ENCODE data around the gene OXER1.

OXER1 gene

DNA sequence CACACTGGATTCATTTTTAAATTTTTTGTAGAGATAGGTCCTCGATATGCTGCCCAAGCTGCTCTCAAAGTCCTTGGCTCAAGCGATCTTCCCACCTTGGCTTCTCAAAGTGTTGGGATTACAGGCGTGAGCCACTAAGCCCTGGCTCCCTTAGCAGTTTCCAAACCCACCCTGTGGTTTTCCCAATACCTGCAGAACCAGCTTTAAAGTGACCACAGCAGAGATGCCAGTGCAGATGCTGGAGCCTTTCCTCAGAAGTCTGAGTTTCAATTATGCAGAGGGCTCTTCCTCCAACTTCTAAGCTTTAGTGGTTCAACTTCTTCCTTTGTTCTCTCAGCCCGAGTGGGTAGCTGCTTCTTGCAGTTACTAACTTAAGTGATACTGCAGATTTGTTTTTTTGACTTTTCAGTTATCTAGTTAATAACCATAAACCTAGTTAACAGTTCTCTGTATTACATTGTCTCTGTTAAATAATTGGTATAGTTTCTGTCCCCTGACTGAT, 36.6 kb upstream of the OXER1 start:
- H3K4me1 ChIP-seq (ENCODE audit: insufficient read depth, low read length) = peaks cover 5% of the 10 kb centered on the region; the same call in 1 of the 2 replicates
- no peaks in the 10 kb centered on the region for H3K9me3 ChIP-seq (ENCODE audit: control insufficient read depth, insufficient read depth, low read length)
- H3K9ac ChIP-seq (ENCODE audit: low read depth, low read length) = no peak overlapping the region
- H3K36me3 ChIP-seq (ENCODE audit: insufficient read depth, low read length) = no peaks in the 10 kb centered on the region

- Histone ChIP-seq H3K36me3 (ENCODE audit: insufficient read depth, low read length) (no peaks in the 10 kb centered on the region), H3K4me1 (ENCODE audit: insufficient read depth, low read length) (peaks cover 5% of the 10 kb centered on the region; the same call in 1 of the 2 replicates), H3K9ac (ENCODE audit: low read depth, low read length) (no peak overlapping the region), H3K9me3 (ENCODE audit: control insufficient read depth, insufficient read depth, low read length) (no peaks in the 10 kb centered on the region)
Observed at GRCh38 chr2:42799881-42800280, 35.9 kb upstream of the OXER1 start.

- H3K36me3 ChIP-seq (ENCODE audit: insufficient read depth, low read length) = no peaks in the 10 kb centered on the region
- peaks cover 17% of the 10 kb centered on the region for H3K4me1 ChIP-seq (ENCODE audit: insufficient read depth, low read length)
- no peaks in the 10 kb centered on the region for H3K9me3 ChIP-seq (ENCODE audit: control insufficient read depth, insufficient read depth, low read length)
- no peak overlapping the region for H3K9ac ChIP-seq (ENCODE audit: low read depth, low read length)
Observed at GRCh38 chr2:42797281-42797680, 33.3 kb upstream of the OXER1 start.

GRCh38 chr2:42796427-42797248, 32.7 kb upstream of the OXER1 start:
- Histone ChIP-seq H3K36me3 (ENCODE audit: insufficient read depth, low read length) (no peaks in the 10 kb centered on the region), H3K9ac (ENCODE audit: low read depth, low read length) (no peak overlapping the region), H3K9me3 (ENCODE audit: control insufficient read depth, insufficient read depth, low read length) (no peaks in the 10 kb centered on the region), H3K4me1 (ENCODE audit: insufficient read depth, low read length) (peaks cover 17% of the 10 kb centered on the region)

- Histone ChIP-seq H3K9me3 (ENCODE audit: control insufficient read depth, insufficient read depth, low read length) (no peaks in the 10 kb centered on the region), H3K4me1 (ENCODE audit: insufficient read depth, low read length) (peaks cover 17% of the 10 kb centered on the region), H3K9ac (ENCODE audit: low read depth, low read length) (no peak overlapping the region), H3K36me3 (ENCODE audit: insufficient read depth, low read length) (no peaks in the 10 kb centered on the region)
Observed at GRCh38 chr2:42795841-42796301, 31.9 kb upstream of the OXER1 start.

DNA sequence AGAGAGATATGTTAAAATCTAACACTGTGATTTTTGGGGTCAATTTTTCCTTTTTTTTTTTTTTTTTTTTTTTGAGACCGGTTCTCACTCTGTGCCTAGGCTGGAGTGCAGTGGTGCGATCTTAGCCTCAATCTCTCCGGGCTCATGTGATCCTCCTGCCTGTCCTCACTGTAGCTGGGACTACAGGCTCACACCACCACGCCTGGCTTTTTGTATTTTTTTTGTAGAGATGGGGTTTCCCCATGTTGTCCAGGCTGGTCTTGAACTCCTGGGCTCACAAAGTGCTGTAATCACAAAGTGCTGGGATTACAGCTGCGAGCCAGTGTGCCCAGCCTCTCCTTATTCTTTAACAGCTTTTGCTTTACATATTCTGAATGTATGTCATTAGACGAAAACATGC, 31.3 kb upstream of the OXER1 start:
- Histone ChIP-seq H3K36me3 (ENCODE audit: insufficient read depth, low read length) (no peaks in the 10 kb centered on the region), H3K9me3 (ENCODE audit: control insufficient read depth, insufficient read depth, low read length) (no peaks in the 10 kb centered on the region), H3K4me1 (ENCODE audit: insufficient read depth, low read length) (peaks cover 17% of the 10 kb centered on the region), H3K9ac (ENCODE audit: low read depth, low read length) (no peak overlapping the region)

DNA sequence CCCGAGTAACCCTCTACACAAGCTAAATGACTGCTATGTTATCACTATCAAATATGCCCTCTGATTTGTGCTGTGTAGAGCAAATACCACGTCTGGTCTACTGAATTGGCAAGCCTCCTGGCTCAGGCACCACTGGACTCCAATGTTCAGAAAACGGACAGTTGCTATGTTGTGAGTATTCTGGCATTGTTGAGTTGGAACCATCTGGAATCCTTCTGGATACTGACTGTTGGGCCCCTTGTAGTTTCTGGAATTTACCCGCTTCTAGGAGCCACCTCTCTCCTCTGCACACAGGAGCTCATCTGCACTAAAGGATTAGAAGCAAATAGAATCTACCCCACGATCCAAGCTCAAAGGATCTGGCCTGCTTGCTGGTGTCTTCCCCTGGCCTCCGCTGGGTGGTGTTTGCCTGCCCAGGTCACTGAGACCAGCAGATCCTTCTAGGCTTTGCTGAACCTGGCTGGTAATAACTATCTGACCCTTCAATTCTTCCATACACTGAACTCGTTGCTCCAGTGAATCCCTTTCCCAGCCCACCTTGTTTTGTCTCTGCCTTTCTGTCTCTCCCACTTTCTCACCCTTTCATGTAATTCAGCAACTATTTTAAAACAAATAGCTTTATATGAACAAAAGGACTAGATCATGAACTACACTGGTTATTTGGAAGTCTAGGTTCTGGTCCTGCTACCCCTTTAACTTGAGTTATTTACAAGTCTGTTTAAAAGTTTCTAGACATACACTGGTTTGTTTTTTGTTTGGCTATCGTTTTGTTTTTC, 30.5 kb upstream of the OXER1 start:
- Histone ChIP-seq H3K36me3 (ENCODE audit: insufficient read depth, low read length) (no peaks in the 10 kb centered on the region), H3K9me3 (ENCODE audit: control insufficient read depth, insufficient read depth, low read length) (no peaks in the 10 kb centered on the region), H3K9ac (ENCODE audit: low read depth, low read length) (no peak overlapping the region; the same call in 1 of the 2 replicates), H3K4me1 (ENCODE audit: insufficient read depth, low read length) (peaks cover 17% of the 10 kb centered on the region)

DNA sequence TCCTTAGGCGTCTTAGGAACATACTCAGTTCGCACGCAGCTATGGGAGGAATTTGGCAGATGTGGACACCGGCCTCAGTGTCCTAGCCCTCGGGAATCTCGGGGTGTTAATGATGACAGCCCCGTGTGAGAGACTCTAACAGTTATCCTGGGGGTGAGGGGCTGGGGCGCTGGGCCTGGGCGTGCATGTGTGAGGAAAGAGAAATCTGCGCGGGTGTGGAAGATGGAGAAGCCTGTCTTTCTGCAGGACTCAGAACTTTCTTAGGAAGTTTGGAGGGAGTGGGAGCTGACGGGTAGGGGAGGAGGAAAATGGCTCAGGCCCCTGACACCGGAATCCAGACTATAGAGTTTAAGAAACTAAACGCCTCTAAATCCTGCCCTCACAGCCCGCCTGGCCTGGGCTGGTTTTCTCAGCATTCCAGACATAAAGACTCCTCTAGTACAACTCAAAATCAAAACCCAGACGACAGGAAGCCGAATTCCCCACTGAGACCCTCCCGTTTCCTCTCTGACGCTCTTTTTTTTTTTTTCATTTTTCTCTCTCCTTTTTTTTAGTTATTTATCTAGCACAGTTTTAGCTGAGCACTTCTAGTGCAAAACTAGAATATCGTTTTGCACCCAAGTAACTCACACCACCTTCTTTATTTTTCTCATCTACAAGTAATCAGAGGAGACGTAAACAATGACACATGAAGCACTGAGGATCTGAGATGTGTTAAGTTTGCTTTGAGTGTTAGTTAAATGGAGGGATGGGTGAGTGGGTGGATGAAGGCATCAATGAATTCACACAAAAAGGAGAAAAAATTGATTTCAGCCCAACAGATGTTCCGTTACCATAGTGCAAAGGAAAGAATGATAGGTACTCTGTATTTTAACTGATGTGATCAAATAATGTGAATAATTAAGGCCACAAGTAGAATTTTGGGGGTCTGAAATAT, 29.7 kb upstream of the OXER1 start:
- H3K36me3 ChIP-seq (ENCODE audit: insufficient read depth, low read length) = no peaks in the 10 kb centered on the region
- peak overlapping the region; percentile 70 for H3K9ac ChIP-seq (ENCODE audit: low read depth, low read length)
- H3K4me1 ChIP-seq (ENCODE audit: insufficient read depth, low read length) = peaks cover 17% of the 10 kb centered on the region
- H3K9me3 ChIP-seq (ENCODE audit: control insufficient read depth, insufficient read depth, low read length) = no peaks in the 10 kb centered on the region

- Histone ChIP-seq H3K9me3 (ENCODE audit: control insufficient read depth, insufficient read depth, low read length) (no peaks in the 10 kb centered on the region), H3K9ac (ENCODE audit: low read depth, low read length) (peak within 1 kb of the TSS; percentile 70), H3K36me3 (ENCODE audit: insufficient read depth, low read length) (no peaks in the 10 kb centered on the region), H3K4me1 (ENCODE audit: insufficient read depth, low read length) (peaks cover 17% of the 10 kb centered on the region)
Observed at GRCh38 chr2:42792583-42793333, 28.8 kb upstream of the OXER1 start, which contains the start of gene HAAO. Gene HAAO, minus strand, starts transcription at chr2:42792583. Its CDS starts 47 bp downstream, at chr2:42792536.

DNA sequence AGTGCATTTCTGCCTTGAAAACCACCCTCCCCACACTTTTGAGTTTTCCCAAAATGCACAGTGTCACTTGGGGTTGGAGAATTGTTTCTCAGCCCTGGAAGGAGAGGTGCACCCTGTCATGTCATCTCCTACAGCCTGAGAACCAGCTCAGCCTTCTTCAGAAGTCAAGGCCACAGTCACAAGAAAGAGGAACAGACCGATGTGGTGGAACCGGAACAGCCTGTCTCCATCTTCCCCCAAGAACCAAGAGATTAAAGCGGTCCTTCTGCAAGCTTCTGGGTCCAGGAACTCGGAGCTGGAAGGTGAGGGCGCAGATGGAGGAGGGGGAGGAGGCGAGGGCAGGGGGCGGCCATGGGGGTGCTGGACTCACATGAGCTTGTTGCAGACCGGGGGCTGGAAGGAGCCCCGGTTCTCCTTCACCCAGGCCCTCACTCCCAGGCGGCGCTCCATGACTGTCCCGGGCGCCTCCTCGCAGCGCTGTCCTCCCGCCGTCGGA, 28.2 kb upstream of the OXER1 start:
- H3K36me3 ChIP-seq (ENCODE audit: insufficient read depth, low read length) = no peaks in the 10 kb centered on the region
- no peaks in the 10 kb centered on the region for H3K9me3 ChIP-seq (ENCODE audit: control insufficient read depth, insufficient read depth, low read length)
- peak overlapping the region; percentile 70 for H3K9ac ChIP-seq (ENCODE audit: low read depth, low read length)
- peaks cover 17% of the 10 kb centered on the region for H3K4me1 ChIP-seq (ENCODE audit: insufficient read depth, low read length)

GRCh38 chr2:42791606-42792005, 27.7 kb upstream of the OXER1 start:
- H3K36me3 ChIP-seq (ENCODE audit: insufficient read depth, low read length) = no peaks in the 10 kb centered on the region
- no peaks in the 10 kb centered on the region for H3K9me3 ChIP-seq (ENCODE audit: control insufficient read depth, insufficient read depth, low read length)
- peak overlapping the region; percentile 70 for H3K9ac ChIP-seq (ENCODE audit: low read depth, low read length)
- peaks cover 17% of the 10 kb centered on the region for H3K4me1 ChIP-seq (ENCODE audit: insufficient read depth, low read length)

DNA sequence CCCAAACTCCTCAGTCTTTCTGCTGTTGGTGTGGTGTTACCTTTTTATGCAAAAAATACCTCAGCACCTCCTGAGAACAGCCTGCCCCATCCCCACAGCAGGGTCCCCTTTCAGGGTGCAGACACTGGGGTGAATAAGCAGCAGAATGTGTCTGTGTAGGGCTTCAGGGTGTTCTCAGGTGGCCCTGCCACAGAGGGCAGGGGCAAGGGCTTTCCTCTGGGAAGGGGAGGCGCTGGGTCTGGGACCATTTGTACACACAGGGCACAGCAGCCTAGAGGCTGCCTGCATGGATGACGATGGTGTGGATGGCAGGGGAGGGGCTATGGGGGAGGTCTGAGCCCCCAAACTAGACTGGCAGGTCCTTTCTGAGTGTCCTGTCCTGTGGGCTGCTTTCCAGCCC, 25.8 kb upstream of the OXER1 start:
- no peaks in the 10 kb centered on the region for H3K9me3 ChIP-seq (ENCODE audit: control insufficient read depth, insufficient read depth, low read length)
- H3K36me3 ChIP-seq (ENCODE audit: insufficient read depth, low read length) = no peaks in the 10 kb centered on the region
- H3K9ac ChIP-seq (ENCODE audit: low read depth, low read length) = no peak overlapping the region
- peaks cover 12% of the 10 kb centered on the region for H3K4me1 ChIP-seq (ENCODE audit: insufficient read depth, low read length)

- H3K9me3 ChIP-seq (ENCODE audit: control insufficient read depth, insufficient read depth, low read length) = no peaks in the 10 kb centered on the region
- no peaks in the 10 kb centered on the region for H3K36me3 ChIP-seq (ENCODE audit: insufficient read depth, low read length)
- H3K4me1 ChIP-seq (ENCODE audit: insufficient read depth, low read length) = peaks cover 4% of the 10 kb centered on the region
- H3K9ac ChIP-seq (ENCODE audit: low read depth, low read length) = no peak overlapping the region
Observed at GRCh38 chr2:42788882-42789281, 24.9 kb upstream of the OXER1 start.

Measured in ES-I3 (cell line).